ENCODE results near the gene RGS19. TPM values are rescaled to one million over a fixed set of nuclear protein-coding genes. Genes with fewer than 3 reads are reported as not detected.
A peak's percentile ranks its signal among the peaks of the same experiment; 100 is the strongest.

The RGS19 gene
- total RNA-seq, 2 experiments from 2014 or later = 9.7 to 14.8 TPM

DNA sequence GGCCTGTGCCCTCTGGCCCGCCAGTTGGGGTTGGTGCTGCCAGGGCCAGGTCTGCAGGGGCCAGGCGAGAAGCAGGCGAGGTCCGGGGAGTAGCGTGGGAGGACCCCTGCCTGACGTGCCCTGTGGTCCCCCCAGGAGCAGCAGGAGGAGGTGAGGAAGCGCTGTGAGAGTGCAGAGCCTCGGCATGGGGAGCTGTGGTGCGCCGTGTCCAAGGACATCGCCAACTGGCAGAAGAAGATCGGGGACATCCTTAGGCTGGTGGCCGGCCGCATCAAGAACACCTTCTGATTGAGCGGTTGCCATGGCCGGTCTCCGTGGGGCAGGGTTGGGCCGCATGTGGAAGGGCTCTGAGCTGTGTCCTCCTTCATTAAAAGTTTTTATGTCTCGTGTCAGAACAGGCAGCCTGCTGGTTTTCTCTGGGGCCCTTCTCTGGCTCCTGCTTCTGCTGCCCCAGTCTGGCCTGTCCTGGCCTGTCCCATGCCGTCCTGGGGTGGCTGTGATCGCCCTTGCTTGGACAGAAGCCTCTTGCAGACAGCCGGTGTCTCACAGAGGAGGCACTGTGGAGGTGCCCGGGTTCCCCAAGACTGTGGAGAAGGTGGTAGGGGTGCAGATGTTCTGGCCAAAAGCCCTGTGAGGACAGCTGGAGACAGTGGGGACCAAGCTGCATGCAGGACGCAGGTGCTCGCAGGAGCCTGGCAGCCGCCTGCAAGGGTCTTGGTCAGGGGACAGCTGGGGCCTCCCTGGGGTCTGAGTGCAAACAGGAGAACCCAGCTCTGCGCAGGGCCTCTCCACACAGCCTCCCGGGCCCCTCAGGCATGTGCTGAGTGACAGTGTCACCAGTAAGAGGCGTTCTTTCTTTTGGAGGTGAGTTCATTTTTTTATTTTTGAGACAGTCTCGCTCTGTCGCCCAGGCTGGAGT lies 46.4 kb downstream of the RGS19 start:
- intact Hi-C loops (cut with DNase I, micrococcal nuclease) = loop anchor here in 1 of 2 experiments (10.0 kb wide), 1 partner anchor 48 kb away; the partner anchor contains the start of gene PRPF6
- no peaks in the 10 kb centered on the region for H3K9me3 ChIP-seq (ENCODE audit: control insufficient read depth in 1 of 2, insufficient read depth in 1 of 2, low read length in 2 of 2)
- Mint-ChIP-seq H3K9me3 (no peaks in the 10 kb centered on the region), H3K4me1 (ENCODE audit: low read depth) (peaks cover 13% of the 10 kb centered on the region), H3K4me3 (peak overlapping the region; percentile 20), H3K27ac (no peak overlapping the region), H3K27me3 (no peaks in the 10 kb centered on the region), H3K36me3 (ENCODE audit: low read depth) (peaks cover 55% of the 10 kb centered on the region)
- H3K27ac ChIP-seq (ENCODE audit: low read depth in 1 of 2, low read length in 2 of 2) = no peak overlapping the region
- ChIA-PET CTCF (no interaction called here), POLR2A (no interaction called here)
- ATAC-seq (ENCODE audit: poor library complexity) = no peak
- peaks cover 44% of the 10 kb centered on the region for H3K4me1 ChIP-seq (ENCODE audit: insufficient read depth, low read length)
- no peak for DNase-seq
- peaks cover 0 to 4% of the 10 kb centered on the region in 2 experiments for H3K27me3 ChIP-seq (ENCODE audit: control insufficient read depth in 1 of 2, insufficient read depth in 2 of 2, low read length in 2 of 2)
- no peak overlapping the region for H3K4me3 ChIP-seq (ENCODE audit: low read length)
- TF ChIP-seq, protein P1, sequence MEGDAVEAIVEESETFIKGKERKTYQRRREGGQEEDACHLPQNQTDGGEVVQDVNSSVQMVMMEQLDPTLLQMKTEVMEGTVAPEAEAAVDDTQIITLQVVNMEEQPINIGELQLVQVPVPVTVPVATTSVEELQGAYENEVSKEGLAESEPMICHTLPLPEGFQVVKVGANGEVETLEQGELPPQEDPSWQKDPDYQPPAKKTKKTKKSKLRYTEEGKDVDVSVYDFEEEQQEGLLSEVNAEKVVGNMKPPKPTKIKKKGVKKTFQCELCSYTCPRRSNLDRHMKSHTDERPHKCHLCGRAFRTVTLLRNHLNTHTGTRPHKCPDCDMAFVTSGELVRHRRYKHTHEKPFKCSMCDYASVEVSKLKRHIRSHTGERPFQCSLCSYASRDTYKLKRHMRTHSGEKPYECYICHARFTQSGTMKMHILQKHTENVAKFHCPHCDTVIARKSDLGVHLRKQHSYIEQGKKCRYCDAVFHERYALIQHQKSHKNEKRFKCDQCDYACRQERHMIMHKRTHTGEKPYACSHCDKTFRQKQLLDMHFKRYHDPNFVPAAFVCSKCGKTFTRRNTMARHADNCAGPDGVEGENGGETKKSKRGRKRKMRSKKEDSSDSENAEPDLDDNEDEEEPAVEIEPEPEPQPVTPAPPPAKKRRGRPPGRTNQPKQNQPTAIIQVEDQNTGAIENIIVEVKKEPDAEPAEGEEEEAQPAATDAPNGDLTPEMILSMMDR (IDR thresholded peaks at IDR 0.05) = no peak
- peaks cover 53% of the 10 kb centered on the region for H3K36me3 ChIP-seq (ENCODE audit: insufficient read depth, low read length)

DNA sequence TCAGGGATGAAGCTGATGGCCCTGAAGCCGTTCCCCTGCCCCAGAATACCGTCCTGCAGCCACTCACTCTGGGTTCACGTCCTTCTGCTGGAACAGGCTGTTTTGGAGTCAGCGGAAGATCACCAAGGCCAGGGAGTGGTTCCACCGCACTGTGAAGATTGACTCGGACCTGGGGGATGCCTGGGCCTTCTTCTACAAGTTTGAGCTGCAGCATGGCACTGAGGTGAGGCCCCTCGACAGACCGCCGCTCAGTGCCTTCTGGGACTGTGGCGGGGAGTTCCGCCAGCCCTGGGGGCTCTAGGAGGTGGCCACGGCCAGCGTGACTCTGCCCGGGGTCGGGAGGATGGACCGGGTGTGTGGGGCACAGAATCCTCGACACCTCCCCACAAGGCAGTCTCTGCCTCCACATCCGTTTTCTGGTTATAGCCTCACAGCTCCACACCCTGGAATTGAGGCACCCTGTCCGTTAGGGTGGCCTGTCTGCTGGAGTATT lies 47.5 kb downstream of the RGS19 start:
- H3K4me3 Mint-ChIP-seq = no peak overlapping the region

DNA sequence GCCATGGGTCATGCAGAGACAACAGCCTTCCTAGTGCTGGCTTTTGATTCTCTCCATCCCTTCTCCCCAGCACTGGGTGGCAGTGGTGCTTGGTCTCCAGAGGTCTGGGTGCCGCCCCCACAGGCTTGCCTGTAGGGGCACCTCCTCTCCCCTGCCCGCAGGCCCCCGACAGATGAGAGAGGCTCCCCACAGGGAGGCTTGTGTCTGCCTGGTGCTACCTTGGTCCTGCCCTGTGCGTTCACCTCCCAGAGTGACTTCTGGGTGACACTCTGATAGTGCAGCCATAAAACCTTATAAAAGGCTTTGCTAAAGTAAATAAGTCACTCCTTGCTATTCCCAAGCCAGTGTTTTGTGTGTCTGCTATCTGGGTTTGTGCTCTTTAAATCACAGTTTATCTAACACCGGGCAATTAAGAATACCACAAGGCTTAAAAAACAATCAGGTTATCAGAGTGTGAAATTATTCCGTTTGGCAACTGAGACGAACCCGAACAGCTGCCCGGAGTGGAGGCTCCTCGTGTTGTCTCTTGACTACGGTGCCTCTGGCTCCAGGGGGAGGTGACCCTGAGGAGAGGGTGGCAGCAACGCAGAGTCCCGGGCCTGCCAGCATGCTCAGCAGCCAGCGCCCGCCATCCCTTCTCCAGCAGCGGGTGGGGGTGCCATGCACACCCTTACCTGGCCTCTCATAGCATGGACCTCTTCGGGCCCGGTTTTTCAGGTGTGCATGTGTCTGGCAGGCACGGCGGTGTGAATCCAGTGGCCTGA lies 48.8 kb downstream of the RGS19 start:
- Histone ChIP-seq H3K27me3 (ENCODE audit: control insufficient read depth in 1 of 2, insufficient read depth in 2 of 2, low read length in 2 of 2) (no peaks in the 10 kb centered on the region), H3K27ac (ENCODE audit: low read depth in 1 of 2, low read length in 2 of 2) (no peak overlapping the region), H3K36me3 (ENCODE audit: insufficient read depth, low read length) (peaks cover 77% of the 10 kb centered on the region), H3K9me3 (ENCODE audit: control insufficient read depth in 1 of 2, insufficient read depth in 1 of 2, low read length in 2 of 2) (no peaks in the 10 kb centered on the region), H3K4me1 (ENCODE audit: insufficient read depth, low read length) (peaks cover 20% of the 10 kb centered on the region), H3K4me3 (ENCODE audit: low read length) (no peak overlapping the region)
- no peak for ATAC-seq (ENCODE audit: poor library complexity)
- intact Hi-C loops (cut with DNase I, micrococcal nuclease) = loop anchor here in 1 of 2 experiments (10.0 kb wide), 1 partner anchor 46 kb away; the partner anchor contains the start of gene PRPF6
- H3K4me1 Mint-ChIP-seq (ENCODE audit: low read depth) = peaks cover 6% of the 10 kb centered on the region
- no peak for DNase-seq
- H3K36me3 Mint-ChIP-seq (ENCODE audit: low read depth) = peaks cover 79% of the 10 kb centered on the region
- no peak overlapping the region for H3K4me3 Mint-ChIP-seq
- H3K27ac Mint-ChIP-seq = no peak overlapping the region
- TF ChIP-seq, protein P1 (IDR thresholded peaks at IDR 0.05) = no peak
- ChIA-PET POLR2A (no interaction called here), CTCF (no interaction called here)
- no peaks in the 10 kb centered on the region for H3K27me3 Mint-ChIP-seq
- no peaks in the 10 kb centered on the region for H3K9me3 Mint-ChIP-seq

More for the DNA sequence above, 47.5 kb downstream of the RGS19 start:
- H3K36me3 ChIP-seq (ENCODE audit: insufficient read depth, low read length) = peaks cover 64% of the 10 kb centered on the region
- Mint-ChIP-seq H3K27me3 (no peaks in the 10 kb centered on the region), H3K27ac (no peak overlapping the region), H3K9me3 (no peaks in the 10 kb centered on the region), H3K36me3 (ENCODE audit: low read depth) (peaks cover 66% of the 10 kb centered on the region), H3K4me1 (ENCODE audit: low read depth) (peaks cover 6% of the 10 kb centered on the region)
- H3K4me1 ChIP-seq (ENCODE audit: insufficient read depth, low read length) = peaks cover 33% of the 10 kb centered on the region
- DNase-seq (no peak), ATAC-seq (ENCODE audit: poor library complexity) (no peak)
- ChIA-PET CTCF (no interaction called here), POLR2A (no interaction called here)
- no peak overlapping the region for H3K27ac ChIP-seq (ENCODE audit: low read depth in 1 of 2, low read length in 2 of 2)
- H3K27me3 ChIP-seq (ENCODE audit: control insufficient read depth in 1 of 2, insufficient read depth in 2 of 2, low read length in 2 of 2) = no peaks in the 10 kb centered on the region
- TF ChIP-seq, protein P1 (IDR thresholded peaks at IDR 0.05) = no peak
- no peak overlapping the region for H3K4me3 ChIP-seq (ENCODE audit: low read length)
- H3K9me3 ChIP-seq (ENCODE audit: control insufficient read depth in 1 of 2, insufficient read depth in 1 of 2, low read length in 2 of 2) = no peaks in the 10 kb centered on the region
- intact Hi-C loops (cut with DNase I, micrococcal nuclease) = loop anchor here in 1 of 2 experiments (10.0 kb wide), 1 partner anchor 47 kb away; the partner anchor contains the start of gene PRPF6
